DND-41 (cell line): Measurements from ENCODE around the gene PGBD2.

Experiments used
- ATAC-seq: fragments of 200-7000 bp; cut with Tn5 transposase; 3 replicates; pipeline ENCODE4 v1.9.1; 2021; ENCODE audit warnings: low read depth; ENCODE audit not compliant: insufficient read depth
- DNase-seq: peaks from one replicate; pipeline ENCODE4 v3.0.0-alpha.2; 2020
- H2AFZ ChIP-seq: 2 replicates; pipeline ENCODE4 v1.6.0; 2012; ENCODE audit warnings: low read depth, low read length
- H3K27ac ChIP-seq: 2 replicates; pipeline ENCODE4 v1.5.1; 2012; ENCODE audit warnings: low read length, inconsistent platforms
- H3K27me3 ChIP-seq: fragments of 200-600 bp; sonication (generic); 2 replicates; pipeline ENCODE4 v1.6.0; 2012; ENCODE audit warnings: low read length, mild to moderate bottlenecking, inconsistent platforms; ENCODE audit not compliant: insufficient read depth, poor library complexity
- H3K36me3 ChIP-seq: 2 replicates; pipeline ENCODE4 v1.5.1; 2012; ENCODE audit warnings: low read length, inconsistent platforms; ENCODE audit not compliant: insufficient read depth
- H3K4me1 ChIP-seq: 2 replicates; pipeline ENCODE4 v1.5.1; 2012; ENCODE audit warnings: mild to moderate bottlenecking, low read length; ENCODE audit not compliant: insufficient read depth
- H3K4me2 ChIP-seq: 2 replicates; pipeline ENCODE4 v1.6.0; 2012; ENCODE audit warnings: mild to moderate bottlenecking, moderate library complexity, low read length, inconsistent platforms; ENCODE audit not compliant: insufficient read depth
- H3K4me3 ChIP-seq, 2 experiments: fragments of 200-600 bp in 1 of 2; shearing (Covaris generic) in 1 of 2; 2 replicates each; pipeline ENCODE4 v1.5.1; 2012 to 2016; ENCODE audit warnings: inconsistent platforms in 2 of 2, low read length in 2 of 2, mild to moderate bottlenecking in 2 of 2, low read depth in 1 of 2, moderate library complexity in 1 of 2
- H3K79me2 ChIP-seq: 2 replicates; pipeline ENCODE4 v1.6.0; 2012; ENCODE audit warnings: low read length, inconsistent platforms; ENCODE audit not compliant: insufficient read depth
- H3K9ac ChIP-seq: 2 replicates; pipeline ENCODE4 v1.6.0; 2012; ENCODE audit warnings: low read depth, mild to moderate bottlenecking, inconsistent platforms, low read length, moderate library complexity
- H3K9me3 ChIP-seq: 2 replicates; pipeline ENCODE4 v1.5.1; 2012; ENCODE audit warnings: low read length, moderate library complexity, mild to moderate bottlenecking, inconsistent platforms; ENCODE audit not compliant: insufficient read depth, severe bottlenecking
- H4K20me1 ChIP-seq: 2 replicates; pipeline ENCODE4 v1.6.0; 2012; ENCODE audit warnings: low read length; ENCODE audit not compliant: insufficient read depth
- EZH2 ChIP-seq: IDR thresholded peaks from 3 replicates; pipeline ENCODE4 v1.6.1; 2012; ENCODE audit warnings: borderline replicate concordance, low read depth, mild to moderate bottlenecking, moderate library complexity, low read length, inconsistent platforms; ENCODE audit not compliant: severe bottlenecking
- TF ChIP-seq, protein P1 (sequence below): IDR thresholded peaks from 2 replicates; pipeline ENCODE4 v1.5.1; 2012; ENCODE audit warnings: borderline replicate concordance, low read length, moderate library complexity, mild to moderate bottlenecking; ENCODE audit not compliant: poor library complexity, severe bottlenecking; ENCODE audit errors: extremely low read depth

The PGBD2 gene

DNA sequence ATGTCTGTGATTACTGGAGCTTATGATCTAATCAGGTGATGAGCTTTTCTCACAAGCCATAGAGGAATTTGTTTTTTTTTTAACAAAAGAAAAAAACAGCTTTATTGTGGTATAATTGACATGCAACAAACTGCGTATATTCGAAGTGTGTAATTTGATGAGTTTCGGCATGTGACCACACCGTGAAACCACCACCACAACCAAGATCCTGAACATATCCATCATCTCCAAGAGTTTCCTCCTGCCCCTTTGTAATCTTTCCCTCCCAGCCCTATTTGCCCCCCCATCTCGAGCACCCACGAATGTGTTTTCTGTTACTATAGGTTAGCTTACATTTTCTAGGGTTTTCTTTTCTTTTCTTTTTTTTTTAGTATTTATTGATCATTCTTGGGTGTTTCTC is 4.7 kb downstream of the PGBD2 start:
- Histone ChIP-seq H3K79me2 (peaks cover 20% of the 10 kb centered on the region), H3K4me1 (peaks cover 17% of the 10 kb centered on the region)

DNA sequence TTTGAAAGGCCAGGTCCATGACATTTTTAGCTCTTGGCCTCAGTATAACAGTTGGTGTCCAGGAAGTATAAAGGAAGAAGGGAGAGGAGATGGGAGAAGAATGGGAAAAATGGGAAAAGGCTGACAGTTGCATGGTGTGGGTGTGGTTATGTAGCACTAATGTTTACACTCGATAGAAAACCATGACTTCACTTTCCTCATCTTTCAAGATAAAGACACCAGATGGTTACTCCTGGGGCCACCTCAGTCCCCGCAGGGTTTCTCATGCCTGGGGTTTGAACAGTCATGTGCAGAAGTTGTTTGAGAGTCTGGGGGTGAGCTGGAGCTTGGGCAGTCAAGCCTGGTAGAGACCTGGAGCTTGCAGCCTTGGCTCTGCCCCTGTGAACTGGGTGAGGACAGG is 7.9 kb downstream of the PGBD2 start:
- Histone ChIP-seq H3K27ac (no peak overlapping the region), H3K4me1 (no peaks in the 10 kb centered on the region), H3K4me2 (no peak overlapping the region), H3K9ac (no peak overlapping the region), H4K20me1 (no peaks in the 10 kb centered on the region), H3K36me3 (peaks cover 28% of the 10 kb centered on the region), H3K9me3 (no peaks in the 10 kb centered on the region), H3K4me3 (no peak overlapping the region), H3K27me3 (no peaks in the 10 kb centered on the region), H2AFZ (no peak overlapping the region), H3K79me2 (0 out of 2 replicates have a peak, but pooled peaks cover 1% of the 10 kb centered on the region)
- ATAC-seq (no peak), DNase-seq (no peak)
- TF ChIP-seq, protein P1, sequence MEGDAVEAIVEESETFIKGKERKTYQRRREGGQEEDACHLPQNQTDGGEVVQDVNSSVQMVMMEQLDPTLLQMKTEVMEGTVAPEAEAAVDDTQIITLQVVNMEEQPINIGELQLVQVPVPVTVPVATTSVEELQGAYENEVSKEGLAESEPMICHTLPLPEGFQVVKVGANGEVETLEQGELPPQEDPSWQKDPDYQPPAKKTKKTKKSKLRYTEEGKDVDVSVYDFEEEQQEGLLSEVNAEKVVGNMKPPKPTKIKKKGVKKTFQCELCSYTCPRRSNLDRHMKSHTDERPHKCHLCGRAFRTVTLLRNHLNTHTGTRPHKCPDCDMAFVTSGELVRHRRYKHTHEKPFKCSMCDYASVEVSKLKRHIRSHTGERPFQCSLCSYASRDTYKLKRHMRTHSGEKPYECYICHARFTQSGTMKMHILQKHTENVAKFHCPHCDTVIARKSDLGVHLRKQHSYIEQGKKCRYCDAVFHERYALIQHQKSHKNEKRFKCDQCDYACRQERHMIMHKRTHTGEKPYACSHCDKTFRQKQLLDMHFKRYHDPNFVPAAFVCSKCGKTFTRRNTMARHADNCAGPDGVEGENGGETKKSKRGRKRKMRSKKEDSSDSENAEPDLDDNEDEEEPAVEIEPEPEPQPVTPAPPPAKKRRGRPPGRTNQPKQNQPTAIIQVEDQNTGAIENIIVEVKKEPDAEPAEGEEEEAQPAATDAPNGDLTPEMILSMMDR, result no peak
- no peak for TF ChIP-seq EZH2

More for the DNA sequence above, 4.7 kb downstream of the PGBD2 start:
- no peaks in the 10 kb centered on the region for H3K9me3 ChIP-seq
- no peak overlapping the region for H2AFZ ChIP-seq
- H4K20me1 ChIP-seq, result no peaks in the 10 kb centered on the region
- peaks cover 9% of the 10 kb centered on the region; the same call in 1 of the 2 replicates for H3K36me3 ChIP-seq
- ATAC-seq (no peak), DNase-seq (no peak)
- no peaks in the 10 kb centered on the region for H3K27me3 ChIP-seq
- TF ChIP-seq, protein P1, result no peak
- TF ChIP-seq EZH2, result no peak
- H3K27ac ChIP-seq, result no peak overlapping the region
- no peak overlapping the region for H3K4me2 ChIP-seq
- no peak overlapping the region for H3K9ac ChIP-seq
- no peak overlapping the region for H3K4me3 ChIP-seq

DNA sequence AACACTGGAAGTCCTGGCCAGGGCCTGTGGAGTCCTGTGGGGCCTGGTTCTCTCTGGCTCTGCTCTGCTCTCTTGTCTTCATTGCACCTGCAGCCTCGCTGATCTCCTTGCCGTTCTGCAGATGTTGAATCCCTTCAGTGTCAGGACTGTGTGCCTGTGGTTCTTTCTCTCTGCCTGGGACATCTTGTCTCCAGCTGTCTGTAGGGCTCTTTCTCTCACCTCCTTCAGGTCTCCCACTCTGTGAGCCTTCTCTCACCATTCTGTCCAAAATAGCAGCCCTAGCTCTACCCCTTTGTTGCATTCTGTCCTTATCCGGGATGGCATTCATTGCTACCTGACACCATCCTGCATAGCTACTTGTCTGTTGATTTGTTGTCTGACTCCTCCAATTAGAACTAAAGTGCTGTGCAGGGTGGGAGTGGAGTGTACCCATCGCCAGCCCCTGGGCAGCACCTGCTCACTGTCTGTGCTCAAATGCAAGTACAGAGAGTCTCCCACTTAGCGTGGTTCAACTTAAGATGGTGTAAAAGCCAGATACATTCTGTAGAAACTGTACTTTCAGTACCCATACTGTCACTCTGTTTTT is 8.9 kb downstream of the PGBD2 start:
- Histone ChIP-seq H3K9ac (no peak overlapping the region), H3K79me2 (no peaks in the 10 kb centered on the region), H3K4me3 (no peak overlapping the region), H3K27me3 (no peaks in the 10 kb centered on the region), H3K4me2 (no peak overlapping the region), H2AFZ (no peak overlapping the region), H3K27ac (no peak overlapping the region), H3K9me3 (no peaks in the 10 kb centered on the region), H3K36me3 (peaks cover 28% of the 10 kb centered on the region), H3K4me1 (no peaks in the 10 kb centered on the region), H4K20me1 (no peaks in the 10 kb centered on the region)
- ATAC-seq, result no peak
- DNase-seq, result no peak
- TF ChIP-seq EZH2, result no peak
- TF ChIP-seq, protein P1, result no peak
